Measurements from ENCODE around the gene ATXN3L. TPM values are rescaled to one million over a fixed set of nuclear protein-coding genes. Genes with fewer than 3 reads are reported as not detected.
"Not testable (repeated sequence)": the region's sequence is repeated elsewhere in the genome, so short reads cannot be mapped to it uniquely, and the experiment has no call there.

ATXN3L gene
- total RNA-seq, 1 donor from 2014 or later, result not detected

DNA sequence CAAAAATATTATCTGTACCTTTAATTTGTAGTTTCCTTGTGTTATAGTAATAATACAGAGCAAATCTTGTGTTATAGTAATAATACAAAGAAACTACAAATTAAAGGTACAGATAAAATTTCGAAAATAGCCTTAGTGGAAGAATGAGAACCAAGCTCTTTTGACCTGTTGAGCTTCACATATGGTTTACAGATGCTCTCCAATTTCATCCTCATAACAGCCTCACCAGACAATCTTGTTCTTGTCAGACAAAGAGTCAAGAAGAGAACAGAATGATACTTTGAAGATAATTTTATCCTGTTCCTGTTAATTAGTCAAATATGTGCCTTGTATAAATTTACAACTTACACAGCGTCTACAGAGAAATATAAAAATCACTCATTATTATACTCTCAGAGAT, 12.8 kb downstream of the ATXN3L start:
- DNase-seq (ENCODE audit: low spot score), result no peak

DNA sequence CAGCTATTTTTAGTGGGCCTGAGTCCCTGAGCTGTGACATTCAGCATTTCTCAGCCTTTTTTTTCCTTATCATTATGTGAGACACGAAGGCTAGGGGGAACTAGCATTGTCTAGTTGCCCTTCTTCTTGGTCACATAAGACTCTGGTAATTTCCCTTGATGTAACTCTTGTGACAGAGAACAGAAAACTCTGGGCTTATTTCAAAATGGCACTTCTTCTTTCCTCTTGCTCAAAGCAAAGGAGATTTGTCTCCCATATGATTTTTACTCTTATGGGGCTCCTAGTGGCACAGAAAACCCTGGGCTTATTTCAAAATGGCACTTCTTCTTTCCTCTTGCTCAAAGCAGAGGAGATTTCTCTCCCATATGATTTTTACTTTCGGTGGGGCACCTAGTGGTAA, 14.7 kb downstream of the ATXN3L start:
- no peak for DNase-seq (ENCODE audit: low spot score)

DNA sequence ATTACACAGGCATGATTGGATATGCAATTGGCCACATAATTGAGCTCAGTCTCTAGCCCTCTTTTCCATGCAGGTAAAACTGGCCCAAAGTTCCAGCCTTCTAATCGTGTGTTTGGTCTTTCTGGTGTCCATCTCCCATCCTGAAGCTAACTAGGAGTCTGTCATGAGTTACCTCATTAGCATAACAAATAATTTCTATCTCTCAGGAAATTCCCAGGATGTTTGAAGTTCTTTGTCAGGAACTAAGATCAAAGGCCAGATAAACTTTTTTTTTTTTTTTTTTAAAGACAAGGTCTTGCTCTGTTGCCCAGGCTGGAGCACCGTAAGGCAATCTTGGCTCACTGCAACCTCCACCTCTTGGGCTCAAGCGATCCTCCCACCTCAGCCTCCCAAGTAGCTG, 15.8 kb downstream of the ATXN3L start:
- no peak for DNase-seq (ENCODE audit: low spot score)

DNA sequence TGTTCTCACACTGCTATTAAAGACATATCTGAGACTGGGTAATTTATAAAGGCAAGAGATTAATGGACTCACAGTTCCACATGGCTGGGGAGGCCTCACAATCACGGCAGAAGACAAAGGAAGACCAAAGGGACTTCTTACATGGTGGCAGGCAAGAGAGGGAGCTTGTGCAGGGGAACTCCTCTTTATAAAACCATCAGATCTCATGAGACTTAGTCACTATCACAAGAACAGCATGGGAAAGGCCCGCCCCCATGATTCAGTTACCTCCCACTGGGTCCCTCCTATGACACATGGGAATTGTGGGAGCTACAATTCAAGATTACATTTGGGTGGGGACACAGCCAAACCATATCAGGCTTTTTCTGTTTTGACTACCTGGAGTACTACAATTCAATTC, 16.6 kb downstream of the ATXN3L start:
- not testable (repeated sequence) for DNase-seq (ENCODE audit: low spot score)

DNA sequence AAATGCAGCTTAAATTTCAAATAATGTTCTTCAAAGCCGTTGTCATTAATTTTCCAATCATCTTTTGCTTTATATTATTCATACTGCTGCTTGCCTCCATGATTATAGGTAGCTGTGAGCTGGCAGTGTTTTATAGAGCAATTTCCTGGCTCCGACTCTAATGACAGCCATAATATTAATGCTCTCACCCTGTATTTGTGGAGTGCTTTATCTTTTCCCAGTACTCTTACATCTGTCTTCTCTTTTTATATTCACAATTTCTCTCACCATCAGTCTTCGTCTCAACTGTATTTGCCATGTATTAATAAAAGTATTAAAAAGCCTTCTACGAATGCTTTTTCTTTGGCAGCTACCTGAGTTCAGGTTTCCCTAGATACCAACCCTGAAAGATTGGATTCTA, 21.0 kb downstream of the ATXN3L start:
- no peak for DNase-seq (ENCODE audit: low spot score)

DNA sequence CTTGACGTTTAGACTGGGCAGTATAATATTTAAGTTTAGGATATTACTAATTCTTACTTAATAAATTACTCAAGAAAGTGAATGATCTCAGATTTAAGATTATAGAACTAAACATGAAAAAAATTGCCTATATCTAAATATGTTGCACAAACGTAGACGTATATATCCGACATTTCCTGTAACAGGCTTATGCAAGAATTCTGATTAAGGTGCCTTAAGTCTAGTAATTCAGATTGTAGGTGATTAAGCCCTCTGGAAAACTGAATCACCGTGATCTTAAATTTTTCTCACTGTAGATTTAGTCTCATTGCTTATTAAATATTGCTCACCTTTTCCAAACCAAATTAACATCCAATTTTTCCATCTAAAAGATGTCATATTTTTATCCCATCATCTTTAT, 24.0 kb downstream of the ATXN3L start:
- no peak for DNase-seq (ENCODE audit: low spot score)

DNA sequence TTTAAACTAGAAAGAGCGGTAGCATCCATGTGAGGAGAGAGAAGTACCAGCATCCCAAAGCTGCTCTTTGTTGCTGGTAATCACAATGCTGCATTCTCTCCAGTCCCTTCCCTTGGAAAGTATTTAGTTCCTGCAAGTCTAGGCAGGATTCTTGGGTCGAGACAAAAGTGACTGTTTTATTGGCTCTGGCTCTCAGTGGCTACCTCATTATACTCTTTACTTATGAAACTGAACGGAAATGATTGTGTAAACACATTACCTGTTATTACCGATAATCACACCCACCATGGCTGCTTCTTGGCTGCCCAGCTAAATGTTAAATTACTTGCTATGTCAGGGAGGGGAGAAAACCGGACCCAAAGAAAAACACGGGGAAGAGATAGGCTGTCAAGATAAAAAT, 26.2 kb downstream of the ATXN3L start:
- DNase-seq (ENCODE audit: low spot score), result no peak

DNA sequence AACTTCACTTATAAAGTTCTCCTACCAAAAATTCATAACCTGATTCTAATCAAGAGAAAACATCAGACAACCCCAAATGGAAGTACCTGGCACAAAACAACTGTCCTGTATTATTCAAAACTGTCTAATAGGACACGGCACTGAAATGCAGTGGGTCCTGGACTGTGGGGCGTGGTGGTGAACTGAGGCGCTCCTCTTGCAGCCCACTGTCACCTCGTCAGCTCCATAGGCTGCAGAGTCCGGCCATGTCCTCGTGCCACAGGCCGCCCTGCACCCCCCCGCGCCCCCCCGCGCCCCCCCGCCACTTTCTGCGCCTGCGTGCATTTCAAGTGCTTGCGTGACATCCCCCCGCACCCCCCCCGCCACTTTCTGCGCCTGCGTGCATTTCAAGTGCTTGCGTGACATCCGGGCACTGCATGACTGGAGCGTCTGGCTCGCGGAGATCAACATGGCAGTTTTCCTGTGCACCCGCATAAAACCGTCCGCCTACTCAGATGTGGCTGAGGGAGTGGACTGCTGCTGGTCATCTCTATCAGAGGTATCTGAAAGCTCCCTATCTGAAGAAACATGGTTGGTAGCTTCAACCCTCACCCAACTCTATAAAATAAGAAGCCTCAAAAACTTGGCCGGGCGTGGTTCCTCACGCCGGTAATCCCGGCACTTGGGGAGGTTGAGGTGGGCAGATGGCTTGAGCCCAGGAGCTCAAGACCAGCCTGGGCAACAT, 28.8 kb downstream of the ATXN3L start:
- no peak for DNase-seq (ENCODE audit: low spot score)

DNA sequence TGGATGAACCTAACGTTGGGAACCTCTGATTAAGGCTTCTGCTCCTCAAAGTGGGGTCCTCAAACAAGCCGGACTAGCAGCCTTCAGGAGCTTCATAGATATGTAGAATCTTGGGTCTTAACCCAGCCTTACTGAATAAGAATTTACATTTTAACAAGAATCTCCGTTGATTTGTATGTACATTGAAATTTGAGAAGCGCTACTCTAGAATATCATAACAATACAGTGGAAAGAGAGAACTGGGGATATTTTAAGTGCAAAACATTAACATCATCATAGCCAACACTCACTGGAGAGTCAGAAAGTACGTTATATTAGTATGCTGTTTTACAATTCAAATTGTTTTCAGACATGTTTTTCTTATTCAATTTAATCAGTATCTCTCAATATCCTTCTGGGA, 31.2 kb downstream of the ATXN3L start:
- DNase-seq (ENCODE audit: low spot score), result no peak

DNA sequence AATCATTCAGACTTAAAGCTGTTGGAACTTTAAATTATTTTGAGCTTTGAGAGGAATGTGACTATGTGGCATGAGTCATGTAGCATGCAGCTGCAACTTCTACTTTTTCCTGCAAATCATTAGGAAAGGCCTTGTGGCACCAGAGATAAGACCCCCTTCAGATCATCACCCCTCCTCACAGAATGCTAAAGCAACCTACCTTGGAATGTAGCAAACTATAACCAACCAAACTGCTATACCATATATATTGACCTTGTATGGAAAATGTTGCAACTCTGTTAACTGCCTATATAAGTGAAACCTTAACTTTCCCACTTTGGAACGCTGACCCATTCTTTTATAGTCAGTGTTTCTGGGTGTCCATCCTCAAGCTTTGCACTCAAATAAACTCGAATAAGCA, 32.0 kb downstream of the ATXN3L start:
- no peak for DNase-seq (ENCODE audit: low spot score)

DNA sequence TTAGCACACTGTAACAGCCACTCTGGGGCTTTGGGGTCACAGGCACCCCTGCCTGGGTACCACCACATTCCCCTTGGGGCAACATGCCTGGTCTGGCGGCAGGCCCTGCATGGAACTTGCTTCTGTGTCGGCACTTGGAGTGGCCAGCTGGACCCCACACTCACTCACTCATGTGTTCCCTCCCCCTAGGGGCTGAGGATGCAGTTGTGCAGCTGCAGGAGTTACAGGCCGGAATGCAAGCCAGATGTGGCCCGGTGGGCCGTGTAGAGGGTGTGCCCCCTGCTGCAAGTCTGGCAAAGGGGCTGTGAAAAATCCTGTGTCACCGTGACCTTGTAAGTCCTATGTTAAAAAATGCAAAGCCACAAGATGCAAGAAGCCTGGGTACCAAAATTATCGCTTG, 34.2 kb downstream of the ATXN3L start:
- no peak for DNase-seq (ENCODE audit: low spot score)

DNA sequence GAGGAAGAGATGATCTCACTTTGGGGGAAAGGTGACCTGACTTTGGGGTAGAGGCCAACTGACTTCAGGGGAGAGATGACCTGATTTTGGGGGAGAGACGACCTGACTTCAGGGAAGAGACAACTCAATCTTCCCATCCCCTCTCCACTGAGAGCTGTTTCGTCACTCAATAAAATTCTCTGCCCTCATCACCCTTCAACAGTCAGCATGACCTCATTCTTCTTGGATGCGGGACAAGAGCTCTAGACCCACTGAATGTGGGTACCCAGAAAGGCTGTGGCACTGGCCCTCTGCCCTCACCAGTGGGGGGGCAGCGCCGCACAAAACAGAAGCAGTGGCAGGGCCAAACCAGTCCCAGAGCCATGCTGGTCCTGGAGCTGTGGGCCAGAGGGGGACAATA, 34.6 kb downstream of the ATXN3L start:
- no peak for DNase-seq (ENCODE audit: low spot score)

DNA sequence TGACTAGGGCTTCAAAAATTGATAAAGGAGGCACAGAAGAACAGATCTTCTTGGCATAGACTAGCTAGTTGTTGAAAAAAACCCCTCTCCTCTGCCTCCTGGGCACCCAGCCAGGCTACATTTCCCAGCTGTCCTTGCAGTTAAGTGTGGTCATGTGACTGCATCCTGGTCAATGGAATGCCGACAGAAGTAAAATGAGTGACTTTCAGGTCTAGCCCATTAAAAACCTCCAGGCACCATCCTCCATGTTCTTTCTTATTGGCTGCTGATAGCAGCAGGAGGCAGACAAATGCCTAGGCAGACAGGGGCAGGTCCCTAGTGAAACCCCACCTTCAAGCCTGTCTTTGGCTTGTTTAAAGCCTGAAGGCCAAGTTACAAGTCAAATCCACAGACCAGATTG, 35.3 kb downstream of the ATXN3L start:
- DNase-seq (ENCODE audit: low spot score), result no peak

DNA sequence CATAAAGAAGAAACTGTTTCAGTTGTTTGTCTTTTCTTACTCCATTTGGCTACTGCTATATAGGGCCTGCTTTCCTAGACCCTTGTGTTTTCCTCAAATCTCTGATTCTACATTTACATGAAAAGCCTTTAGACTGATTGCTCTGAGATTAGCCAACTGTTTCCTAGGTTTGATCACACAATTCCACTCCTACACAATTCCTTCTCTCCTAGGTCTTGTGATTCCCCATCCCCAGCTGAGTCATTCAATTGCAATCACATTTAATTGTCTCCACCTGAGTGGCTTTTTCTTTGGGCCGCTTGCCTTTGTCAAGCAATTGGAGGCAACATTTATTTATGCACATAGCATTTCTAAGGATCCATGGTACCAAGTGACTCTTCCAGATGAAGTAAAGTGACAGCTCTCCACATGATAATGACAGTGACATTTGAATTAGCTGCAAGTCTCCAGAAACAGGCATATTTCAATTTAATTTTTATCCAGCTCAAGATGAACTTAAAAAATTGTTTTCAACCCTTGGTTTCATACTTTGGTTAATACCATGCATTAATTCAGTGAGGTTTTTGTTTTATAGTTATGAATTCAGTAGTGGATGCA, 35.8 kb downstream of the ATXN3L start:
- DNase-seq (ENCODE audit: low spot score), result no peak

DNA sequence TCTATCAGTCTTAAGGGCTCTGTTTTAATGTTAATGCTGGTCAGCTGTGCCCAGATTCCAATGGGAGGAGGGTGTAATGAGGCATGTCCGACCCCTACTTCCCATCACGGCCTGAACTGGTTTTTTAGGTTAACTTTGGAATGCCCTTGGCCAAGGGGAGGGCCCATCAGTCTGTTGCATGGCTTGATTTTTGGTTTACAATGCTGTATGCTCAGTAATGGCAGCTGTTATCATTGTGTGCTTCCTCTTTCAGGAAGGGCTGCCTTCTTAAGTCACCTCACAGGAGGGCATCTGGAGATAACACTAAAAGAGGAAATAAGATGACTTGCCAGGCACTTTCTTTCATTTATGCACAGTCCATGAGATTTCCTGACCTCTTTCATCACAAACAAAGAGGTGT, 36.3 kb downstream of the ATXN3L start:
- DNase-seq (ENCODE audit: low spot score), result no peak

DNA sequence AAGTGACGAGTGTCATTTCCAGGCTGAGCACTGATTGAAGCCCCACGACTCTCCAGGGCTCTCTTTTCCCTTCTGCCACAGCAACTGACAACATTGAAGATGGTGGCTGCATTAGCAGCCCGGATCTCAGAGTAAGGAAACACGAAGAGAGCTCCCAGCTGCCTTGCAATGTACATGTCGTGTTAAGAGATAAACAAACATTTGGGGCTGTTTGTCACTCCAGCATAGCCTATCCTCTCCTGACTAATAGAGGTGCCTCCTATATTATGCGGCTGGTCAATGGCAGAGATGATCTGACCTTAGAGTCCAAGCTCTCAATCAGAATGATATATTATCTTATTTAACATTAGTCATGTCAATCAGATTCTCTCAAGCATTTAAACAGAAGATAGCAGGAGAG, 38.6 kb downstream of the ATXN3L start:
- DNase-seq (ENCODE audit: low spot score), result no peak

DNA sequence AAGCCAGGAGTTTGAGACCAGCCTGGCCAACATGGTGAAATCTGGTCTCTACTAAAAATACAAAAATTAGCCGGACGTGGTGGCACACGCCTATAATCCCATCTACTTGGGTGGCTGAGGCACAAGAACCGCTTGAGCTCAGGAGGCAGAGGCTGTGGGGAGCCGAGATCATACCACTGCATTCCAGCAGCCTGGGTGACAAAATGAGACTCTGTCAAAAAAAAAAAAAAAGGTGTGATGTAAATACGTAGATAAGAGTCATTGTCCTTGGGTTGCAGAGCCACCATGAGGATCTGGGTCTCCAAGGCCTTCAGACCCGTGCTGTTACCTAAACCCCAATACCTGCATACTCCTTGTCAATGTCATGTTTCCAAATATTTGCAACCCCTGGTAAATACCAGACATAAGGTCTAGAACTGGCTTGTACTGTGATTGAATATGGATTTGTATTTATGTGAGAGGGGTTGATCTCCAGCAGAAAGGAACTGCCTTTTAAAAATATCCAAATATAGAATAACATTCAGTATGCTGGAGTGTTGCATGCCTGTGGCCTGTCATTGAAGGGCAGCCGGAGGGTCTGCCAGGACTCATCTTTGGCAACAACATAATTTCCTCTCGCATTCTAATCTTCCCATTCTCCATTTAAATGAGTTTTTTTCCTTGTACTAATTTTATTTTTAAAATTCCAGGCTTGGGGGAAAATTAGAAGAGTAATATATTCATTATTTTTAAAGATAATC, 40.4 kb downstream of the ATXN3L start:
- no peak for DNase-seq (ENCODE audit: low spot score)

DNA sequence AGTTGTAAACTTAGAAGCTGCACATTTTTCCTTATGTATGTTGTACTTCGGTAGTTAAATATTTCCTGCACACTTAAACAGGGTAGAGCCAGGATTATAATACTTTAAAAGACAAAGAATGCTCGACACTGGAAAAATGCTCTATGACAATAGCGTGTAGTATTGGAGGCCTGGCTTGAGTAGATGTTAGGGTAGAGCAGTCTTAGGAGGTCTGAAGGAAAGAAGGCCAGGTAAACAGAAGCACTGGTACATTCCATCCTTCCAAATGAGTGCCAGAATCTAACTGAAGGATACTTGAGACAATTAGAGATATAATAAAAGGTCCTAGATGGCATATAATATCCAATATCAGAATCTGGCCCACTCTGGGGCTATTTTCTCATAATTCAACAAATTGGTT, 42.3 kb downstream of the ATXN3L start:
- DNase-seq (ENCODE audit: low spot score), result no peak

DNA sequence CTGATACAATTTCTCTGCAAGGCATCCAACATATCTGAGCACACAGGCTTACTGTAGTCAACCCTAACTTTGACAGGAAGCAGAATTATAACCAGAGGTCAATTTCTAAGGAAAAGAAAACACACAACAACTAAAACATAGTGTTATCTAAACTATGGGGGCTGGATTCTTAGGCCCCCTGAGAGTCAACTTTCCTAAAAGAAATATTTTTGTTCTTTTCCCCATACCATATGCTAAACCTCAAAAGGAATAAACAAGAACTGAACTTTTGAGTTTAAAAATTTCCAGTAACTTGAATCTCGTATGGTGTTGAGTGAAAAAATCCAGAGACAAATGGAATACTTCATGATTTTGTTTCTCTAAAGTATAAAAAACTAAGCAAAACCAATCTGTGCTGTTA, 42.9 kb downstream of the ATXN3L start:
- DNase-seq (ENCODE audit: low spot score), result no peak

DNA sequence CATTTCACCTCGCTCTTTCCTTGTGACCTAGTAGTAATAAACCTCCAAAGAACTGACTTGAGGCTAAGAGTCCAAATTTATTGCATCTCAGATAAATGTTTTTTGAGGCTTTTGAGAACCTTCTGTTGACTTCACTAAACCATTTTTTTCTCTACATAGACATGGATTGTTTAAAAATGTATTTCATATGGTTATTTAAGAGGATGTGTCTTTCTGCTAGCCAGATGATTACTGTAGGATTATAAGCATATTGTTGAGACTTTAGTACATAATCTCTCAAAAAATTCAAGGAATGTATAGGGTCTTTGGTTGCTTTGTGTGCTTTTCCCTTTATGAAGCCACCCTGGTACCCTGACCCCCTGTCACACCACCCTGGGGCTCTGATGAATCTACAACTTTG, 44.8 kb downstream of the ATXN3L start:
- DNase-seq (ENCODE audit: low spot score), result no peak

DNA sequence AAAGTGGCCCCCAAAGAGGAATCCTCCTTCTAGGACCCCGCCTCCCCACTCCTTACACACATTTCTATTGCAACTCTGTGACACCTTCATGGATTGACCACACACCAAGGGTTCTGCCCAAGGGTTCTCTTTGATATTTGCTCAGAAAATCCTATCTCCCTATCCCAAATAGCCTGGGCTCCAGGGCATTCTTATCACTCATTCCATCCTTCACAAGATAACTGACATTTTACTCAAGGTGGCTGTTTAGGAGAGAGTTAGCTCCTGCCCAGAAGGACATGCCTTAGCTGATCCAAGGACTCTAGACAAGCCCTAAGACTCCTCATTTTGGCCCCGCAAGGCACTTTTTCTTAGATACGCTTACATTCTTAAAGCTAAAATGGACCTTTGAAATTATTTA, 47.4 kb downstream of the ATXN3L start:
- DNase-seq (ENCODE audit: low spot score), result no peak

DNA sequence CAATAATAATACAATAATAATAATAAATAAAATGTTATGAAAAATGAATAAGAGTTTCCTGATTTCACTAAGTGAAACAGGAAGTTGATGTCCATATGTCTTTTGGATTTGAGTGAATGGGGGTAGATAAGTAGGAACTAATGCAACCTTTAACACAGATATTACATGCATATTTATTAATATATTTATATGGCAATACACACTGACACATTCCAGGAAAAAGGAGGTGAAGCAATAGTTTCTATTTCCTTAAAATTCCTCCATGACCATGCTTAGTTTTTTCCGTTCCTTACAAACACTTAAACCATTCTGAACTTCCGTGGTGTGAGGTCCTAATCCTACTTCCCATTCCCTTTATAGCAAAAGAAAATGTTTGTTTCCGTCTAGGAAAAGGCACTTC, 48.3 kb downstream of the ATXN3L start:
- DNase-seq (ENCODE audit: low spot score), result no peak

DNA sequence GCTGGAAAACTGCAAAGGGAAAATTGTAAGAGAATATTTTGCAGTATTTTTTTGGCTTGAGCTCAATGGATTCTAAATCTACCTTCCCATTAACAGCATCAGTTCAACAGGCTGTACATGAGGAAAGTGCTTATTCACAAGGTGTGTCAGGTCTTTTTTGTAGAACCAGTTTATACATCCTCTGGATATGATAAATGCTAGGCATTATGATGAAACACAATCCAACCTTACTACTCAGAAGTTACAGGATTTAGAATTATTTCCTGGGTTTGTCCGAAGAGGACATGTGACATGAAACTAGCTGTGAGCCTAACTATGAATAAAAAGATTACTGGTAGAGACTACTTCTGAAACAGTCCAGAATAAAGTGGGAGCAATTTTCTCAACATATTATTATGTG, 49.5 kb downstream of the ATXN3L start:
- DNase-seq (ENCODE audit: low spot score), result no peak

All from ureter (tissue), 1 donor.